ENCODE results near the gene SNX20. TPM values are rescaled to one million over a fixed set of nuclear protein-coding genes. Genes with fewer than 3 reads are reported as not detected.
A peak's percentile ranks its signal among the peaks of the same experiment; 100 is the strongest.

SNX20 gene
- total and polyA plus RNA-seq, 9 donors, result 0.75 to 1.6 (median 1.3) TPM

DNA sequence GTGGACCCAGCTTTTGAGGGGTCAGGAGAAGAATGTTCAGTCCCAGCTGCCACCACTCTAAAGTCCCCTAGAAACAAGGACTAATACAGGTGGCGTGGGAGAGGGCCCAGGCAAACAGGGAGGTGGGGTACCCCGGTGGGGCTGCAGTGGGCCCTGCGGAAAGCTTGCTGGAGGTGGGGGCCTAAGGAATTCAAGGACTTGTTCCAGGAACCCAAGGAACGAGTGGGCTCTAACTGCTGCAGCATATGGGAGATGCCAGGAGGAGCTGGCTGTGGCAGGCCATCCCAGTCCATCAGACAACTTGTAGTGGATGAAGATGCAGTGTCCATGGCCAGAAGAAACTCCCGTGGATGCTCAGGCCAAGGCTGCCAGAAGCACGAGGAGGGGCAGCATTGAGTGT, 10.6 kb downstream of the SNX20 start:
- H3K4me3 ChIP-seq (ENCODE audit: low read length), result no peak overlapping the region
- peaks cover 15% of the 10 kb centered on the region for H3K9me3 ChIP-seq (replicated peaks; ENCODE audit: control insufficient read depth, low read depth, low read length)
- no peak overlapping the region for H3K27ac ChIP-seq (ENCODE audit: low read length)
- DNase-seq, result no peak
- WGBS (ENCODE audit: insufficient coverage), result 82% methylated on average over 5 of the region's 6 CpGs
- H3K4me1 ChIP-seq (ENCODE audit: control insufficient read depth, insufficient read depth, low read length), result peaks cover 28% of the 10 kb centered on the region
- H3K36me3 ChIP-seq (ENCODE audit: control insufficient read depth, insufficient read depth, low read length), result peaks cover 3% of the 10 kb centered on the region
- H3K27me3 ChIP-seq (ENCODE audit: control insufficient read depth, insufficient read depth, low read length), result peaks cover 2% of the 10 kb centered on the region

DNA sequence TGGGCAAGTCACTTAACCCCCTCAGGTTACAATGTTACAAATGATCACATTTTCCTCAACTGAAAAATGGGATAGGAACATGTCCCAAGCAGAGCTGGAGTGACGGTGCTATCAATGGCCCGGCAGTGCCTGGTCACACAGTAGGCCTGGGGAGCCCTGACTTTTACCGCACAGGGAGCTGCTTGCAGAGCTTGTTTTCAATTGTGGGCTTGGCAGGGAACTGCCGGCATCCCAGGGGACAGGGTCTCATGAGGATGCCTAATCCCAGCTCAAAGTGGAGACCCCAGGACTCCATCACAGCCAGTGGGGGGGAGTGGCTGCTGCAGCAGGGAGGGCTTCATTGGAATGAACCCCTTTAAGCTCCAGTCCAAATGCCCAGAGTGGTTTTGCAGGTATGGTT, 11.4 kb downstream of the SNX20 start:
- Histone ChIP-seq H3K27me3 (ENCODE audit: control insufficient read depth, insufficient read depth, low read length) (peaks cover 2% of the 10 kb centered on the region), H3K9me3 (replicated peaks; ENCODE audit: control insufficient read depth, low read depth, low read length) (peaks cover 15% of the 10 kb centered on the region), H3K36me3 (ENCODE audit: control insufficient read depth, insufficient read depth, low read length) (peaks cover 3% of the 10 kb centered on the region), H3K4me1 (ENCODE audit: control insufficient read depth, insufficient read depth, low read length) (peaks cover 31% of the 10 kb centered on the region), H3K4me3 (ENCODE audit: low read length) (no peak overlapping the region), H3K27ac (ENCODE audit: low read length) (no peak overlapping the region)
- WGBS (ENCODE audit: insufficient coverage), result 88% methylated on average over 3 of the region's 4 CpGs
- DNase-seq, result no peak

DNA sequence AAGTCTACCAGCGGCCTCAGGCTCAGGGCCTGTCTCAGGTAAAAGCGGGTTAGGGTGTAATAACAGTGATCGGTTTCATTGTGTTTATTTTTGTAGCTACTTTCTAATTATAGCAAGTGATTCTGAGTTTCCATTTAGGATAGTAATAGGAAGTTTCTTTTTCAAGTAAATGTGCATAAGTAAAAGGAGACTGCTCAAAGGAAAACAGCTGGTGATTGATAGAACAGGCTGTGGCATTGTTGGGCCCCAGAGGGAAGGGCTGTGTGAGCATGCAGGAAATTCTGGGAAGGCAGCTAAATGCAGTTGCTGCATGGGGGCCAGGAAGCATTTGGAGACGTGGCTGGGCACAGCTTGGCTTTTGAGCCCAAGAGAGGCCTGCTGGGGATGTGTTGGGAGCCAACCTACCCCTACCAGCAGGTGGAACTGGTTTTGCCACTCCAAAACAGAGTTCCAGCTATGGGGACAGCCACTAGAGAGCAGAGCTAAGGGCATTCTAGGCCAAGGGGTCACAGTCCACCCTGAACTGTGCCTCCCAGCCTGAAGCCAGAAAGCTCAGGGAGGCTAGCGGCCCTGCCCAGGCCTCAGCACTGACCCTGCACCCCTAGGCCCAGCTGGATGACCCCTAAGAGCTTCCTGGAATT, 12.6 kb downstream of the SNX20 start:
- H3K4me1 ChIP-seq (ENCODE audit: control insufficient read depth, insufficient read depth, low read length), result peaks cover 32% of the 10 kb centered on the region
- no peak overlapping the region for H3K4me3 ChIP-seq (ENCODE audit: low read length)
- no peaks in the 10 kb centered on the region for H3K36me3 ChIP-seq (ENCODE audit: control insufficient read depth, insufficient read depth, low read length)
- 53% methylated on average over 3 of the region's 5 CpGs for whole genome bisulfite sequencing (ENCODE audit: insufficient coverage)
- peak overlapping the region; percentile 78 for H3K27ac ChIP-seq (ENCODE audit: low read length)
- peaks cover 19% of the 10 kb centered on the region for H3K9me3 ChIP-seq (replicated peaks; ENCODE audit: control insufficient read depth, low read depth, low read length)
- peaks cover 2% of the 10 kb centered on the region for H3K27me3 ChIP-seq (ENCODE audit: control insufficient read depth, insufficient read depth, low read length)
- DNase-seq, result peak; percentile 68

GRCh38 chr16:50667497-50668367, 13.4 kb downstream of the SNX20 start:
- H3K27me3 ChIP-seq (ENCODE audit: control insufficient read depth, insufficient read depth, low read length), result no peaks in the 10 kb centered on the region
- peaks cover 32% of the 10 kb centered on the region for H3K4me1 ChIP-seq (ENCODE audit: control insufficient read depth, insufficient read depth, low read length)
- H3K4me3 ChIP-seq (ENCODE audit: low read length), result no peak overlapping the region
- H3K9me3 ChIP-seq (replicated peaks; ENCODE audit: control insufficient read depth, low read depth, low read length), result peaks cover 17% of the 10 kb centered on the region
- peak overlapping the region; percentile 78 for H3K27ac ChIP-seq (ENCODE audit: low read length)
- no peaks in the 10 kb centered on the region for H3K36me3 ChIP-seq (ENCODE audit: control insufficient read depth, insufficient read depth, low read length)
- 72% methylated on average over 21 of the region's 21 CpGs for WGBS (ENCODE audit: insufficient coverage)
- no peak for DNase-seq

GRCh38 chr16:50666658-50667496, 14.2 kb downstream of the SNX20 start:
- Histone ChIP-seq H3K4me1 (ENCODE audit: control insufficient read depth, insufficient read depth, low read length) (peaks cover 32% of the 10 kb centered on the region), H3K27ac (ENCODE audit: low read length) (no peak overlapping the region), H3K27me3 (ENCODE audit: control insufficient read depth, insufficient read depth, low read length) (no peaks in the 10 kb centered on the region), H3K4me3 (ENCODE audit: low read length) (no peak overlapping the region), H3K36me3 (ENCODE audit: control insufficient read depth, insufficient read depth, low read length) (no peaks in the 10 kb centered on the region), H3K9me3 (replicated peaks; ENCODE audit: control insufficient read depth, low read depth, low read length) (peaks cover 15% of the 10 kb centered on the region)
- WGBS (ENCODE audit: insufficient coverage), result 93% methylated on average over 4 of the region's 9 CpGs
- DNase-seq, result no peak

DNA sequence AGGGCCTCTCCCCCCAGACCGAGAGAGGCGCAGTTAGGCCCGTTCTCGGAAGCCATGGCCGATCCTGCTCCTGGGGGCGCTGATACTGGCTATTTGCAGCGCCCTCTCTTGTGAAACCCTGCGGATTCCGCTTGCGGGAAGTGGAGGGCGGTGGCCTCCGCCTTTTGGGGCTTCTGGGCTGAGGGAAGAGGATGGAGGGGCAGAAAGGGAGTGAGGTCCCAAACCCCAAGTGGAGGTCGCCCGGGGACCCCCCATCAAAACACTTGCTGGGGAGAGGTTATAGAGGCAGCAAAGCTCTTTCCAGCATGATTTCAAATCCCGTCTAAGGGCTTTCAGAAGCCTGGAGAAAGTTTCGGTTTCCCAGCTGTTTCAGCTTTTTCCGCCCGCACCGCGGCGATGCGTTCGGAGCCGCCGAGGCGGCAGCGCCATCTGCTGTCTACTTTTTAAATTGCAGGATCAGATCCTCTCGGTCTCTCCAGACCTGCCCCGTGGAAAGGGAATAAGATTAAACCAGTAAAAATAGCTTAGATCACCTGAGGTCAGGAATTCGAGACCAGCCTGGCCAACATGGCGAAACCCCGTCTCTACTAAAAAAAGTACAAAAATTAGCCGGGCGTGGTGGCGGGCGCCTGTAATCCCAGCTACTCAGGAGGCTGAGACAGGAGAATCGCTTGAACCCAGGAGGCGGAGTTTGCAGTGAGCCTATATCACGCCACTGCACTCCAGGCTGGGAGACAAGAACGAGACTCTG, 15.8 kb downstream of the SNX20 start:
- H3K27me3 ChIP-seq (ENCODE audit: control insufficient read depth, insufficient read depth, low read length), result no peaks in the 10 kb centered on the region
- no peaks in the 10 kb centered on the region for H3K36me3 ChIP-seq (ENCODE audit: control insufficient read depth, insufficient read depth, low read length)
- H3K4me1 ChIP-seq (ENCODE audit: control insufficient read depth, insufficient read depth, low read length), result peaks cover 32% of the 10 kb centered on the region
- DNase-seq, result peak; percentile 86
- peak overlapping the region; percentile 72 for H3K27ac ChIP-seq (ENCODE audit: low read length)
- peaks cover 9% of the 10 kb centered on the region for H3K9me3 ChIP-seq (replicated peaks; ENCODE audit: control insufficient read depth, low read depth, low read length)
- peak overlapping the region; percentile 21 for H3K4me3 ChIP-seq (ENCODE audit: low read length)
- 25% methylated on average over 26 of the region's 40 CpGs for WGBS (ENCODE audit: insufficient coverage)

DNA sequence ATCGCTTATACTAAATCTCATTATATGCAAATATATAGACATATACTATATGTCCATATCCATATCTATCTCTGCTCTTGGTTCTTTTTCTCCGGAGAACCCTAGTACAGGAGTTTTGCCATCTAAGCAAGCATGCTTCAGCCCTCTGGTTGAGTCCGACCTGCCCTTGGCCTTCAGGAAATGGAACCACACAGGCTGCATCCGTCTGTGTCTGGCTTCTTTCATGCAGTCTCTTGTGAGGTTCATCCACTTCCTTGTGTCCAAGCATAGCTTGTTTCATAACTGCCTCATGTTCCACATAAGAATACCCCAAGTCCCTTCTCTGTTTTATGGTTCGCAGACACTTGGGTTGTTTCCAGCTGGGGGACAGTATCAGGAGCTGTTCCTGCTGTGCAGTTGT, 16.8 kb downstream of the SNX20 start:
- Histone ChIP-seq H3K4me3 (ENCODE audit: low read length) (no peak overlapping the region), H3K27ac (ENCODE audit: low read length) (no peak overlapping the region), H3K9me3 (replicated peaks; ENCODE audit: control insufficient read depth, low read depth, low read length) (peaks cover 9% of the 10 kb centered on the region), H3K4me1 (ENCODE audit: control insufficient read depth, insufficient read depth, low read length) (peaks cover 25% of the 10 kb centered on the region), H3K36me3 (ENCODE audit: control insufficient read depth, insufficient read depth, low read length) (no peaks in the 10 kb centered on the region), H3K27me3 (ENCODE audit: control insufficient read depth, insufficient read depth, low read length) (no peaks in the 10 kb centered on the region)
- no peak for DNase-seq
- 83% methylated on average over 3 of the region's 5 CpGs for WGBS (ENCODE audit: insufficient coverage)

DNA sequence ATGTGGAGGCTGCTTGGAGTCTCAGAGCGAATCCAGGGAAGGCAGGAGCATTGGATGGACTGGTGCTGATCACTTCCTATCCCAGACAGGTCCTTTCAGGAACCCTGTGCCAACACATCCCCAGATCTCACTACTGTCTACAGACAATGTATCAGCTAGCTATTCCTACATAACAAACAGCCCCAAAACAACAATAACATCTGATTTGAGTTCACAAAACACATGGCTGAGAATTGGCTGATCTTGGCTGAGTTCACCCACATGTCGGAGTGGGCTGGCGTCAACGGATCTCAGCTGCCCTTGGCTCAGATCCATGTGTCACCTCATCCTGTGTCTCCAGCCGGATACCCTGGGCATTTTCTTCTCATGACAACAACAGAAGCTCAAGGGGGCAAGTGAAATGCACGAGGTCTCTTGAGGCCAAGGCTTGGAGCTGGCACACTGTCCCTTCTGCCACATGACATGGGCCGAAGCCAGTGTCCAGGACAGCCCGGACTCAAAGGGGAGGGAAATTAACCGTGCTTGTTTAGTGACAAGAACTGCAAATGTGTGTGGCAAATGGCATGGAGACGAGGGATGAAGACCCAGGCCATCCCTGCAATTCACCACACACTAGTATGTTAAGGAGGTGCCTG, 18.7 kb downstream of the SNX20 start:
- Histone ChIP-seq H3K27ac (ENCODE audit: low read length) (no peak overlapping the region), H3K27me3 (ENCODE audit: control insufficient read depth, insufficient read depth, low read length) (no peaks in the 10 kb centered on the region), H3K9me3 (replicated peaks; ENCODE audit: control insufficient read depth, low read depth, low read length) (peaks cover 9% of the 10 kb centered on the region), H3K4me3 (ENCODE audit: low read length) (no peak overlapping the region), H3K4me1 (ENCODE audit: control insufficient read depth, insufficient read depth, low read length) (peaks cover 8% of the 10 kb centered on the region), H3K36me3 (ENCODE audit: control insufficient read depth, insufficient read depth, low read length) (no peaks in the 10 kb centered on the region)
- 68% methylated on average over 7 of the region's 10 CpGs for WGBS (ENCODE audit: insufficient coverage)
- DNase-seq, result no peak

GRCh38 chr16:50659806-50660205, 21.3 kb downstream of the SNX20 start:
- Histone ChIP-seq H3K27ac (ENCODE audit: low read length) (no peak overlapping the region), H3K27me3 (ENCODE audit: control insufficient read depth, insufficient read depth, low read length) (no peaks in the 10 kb centered on the region), H3K36me3 (ENCODE audit: control insufficient read depth, insufficient read depth, low read length) (no peaks in the 10 kb centered on the region), H3K4me3 (ENCODE audit: low read length) (no peak overlapping the region), H3K4me1 (ENCODE audit: control insufficient read depth, insufficient read depth, low read length) (peaks cover under 1% of the 10 kb centered on the region), H3K9me3 (replicated peaks; ENCODE audit: control insufficient read depth, low read depth, low read length) (peaks cover 9% of the 10 kb centered on the region)
- DNase-seq, result no peak
- 100% methylated on average over 1 of the region's 5 CpGs for WGBS (ENCODE audit: insufficient coverage)

Measured in muscle of leg (tissue), 11 donors.